Karpas-422 (cell line): ENCODE measurements around the gene ARHGEF4. TPM values are rescaled to one million over a fixed set of nuclear protein-coding genes. Genes with fewer than 3 reads are reported as not detected.

Experiments
- DNase-seq: peaks from one replicate; pipeline ENCODE4 v3.0.0-alpha.2; 2015
- H2AFZ ChIP-seq: fragments of 200-600 bp; sonication (generic); 2 replicates; pipeline ENCODE4 v1.6.1; 2014; ENCODE audit warnings: antibody characterized with exemption, low read length, mixed read lengths
- H3K27ac ChIP-seq: fragments of 200-600 bp; sonication (generic); 2 replicates; pipeline ENCODE4 v1.5.1; 2014; ENCODE audit warnings: mild to moderate bottlenecking, low read length, moderate library complexity
- H3K27me3 ChIP-seq: fragments of 200-600 bp; sonication (generic); 2 replicates; pipeline ENCODE4 v1.6.1; 2014; ENCODE audit warnings: low read length, mixed read lengths
- H3K36me3 ChIP-seq: fragments of 200-600 bp; sonication (generic); 2 replicates; pipeline ENCODE4 v1.6.1; 2014; ENCODE audit warnings: low read length, mixed read lengths; ENCODE audit not compliant: insufficient read depth
- H3K4me1 ChIP-seq: fragments of 200-600 bp; sonication (generic); 2 replicates; pipeline ENCODE4 v1.6.1; 2014; ENCODE audit warnings: mild to moderate bottlenecking, low read length, mixed read lengths
- H3K4me2 ChIP-seq: fragments of 200-600 bp; sonication (generic); 2 replicates; pipeline ENCODE4 v1.6.1; 2014; ENCODE audit warnings: low read length, low read depth, mild to moderate bottlenecking; ENCODE audit not compliant: poor library complexity, severe bottlenecking
- H3K4me3 ChIP-seq: fragments of 200-600 bp; sonication (generic); 2 replicates; pipeline ENCODE4 v1.5.1; 2014; ENCODE audit warnings: mild to moderate bottlenecking, antibody characterized with exemption, low read length, mixed read lengths
- H3K79me2 ChIP-seq: fragments of 200-600 bp; sonication (generic); 2 replicates; pipeline ENCODE4 v1.6.1; 2014; ENCODE audit warnings: mild to moderate bottlenecking, low read length, mixed read lengths
- H3K9ac ChIP-seq: fragments of 200-600 bp; sonication (generic); 2 replicates; pipeline ENCODE4 v1.6.0; 2014; ENCODE audit warnings: low read length
- H3K9me2 ChIP-seq: fragments of 200-600 bp; sonication (generic), shearing (Covaris generic); replicated peaks from 2 replicates; pipeline ENCODE4 v1.6.0; 2014; ENCODE audit warnings: mild to moderate bottlenecking, low read length, moderate library complexity; ENCODE audit not compliant: insufficient read depth
- H3K9me3 ChIP-seq: fragments of 300-700, 200-600 bp; sonication (generic); 2 replicates; pipeline ENCODE4 v1.6.1; 2014; ENCODE audit warnings: low read length, mixed read lengths
- H4K20me1 ChIP-seq: fragments of 200-600 bp; sonication (generic); 2 replicates; pipeline ENCODE4 v1.6.1; 2014; ENCODE audit warnings: mild to moderate bottlenecking, antibody characterized with exemption, low read length, low read depth; ENCODE audit not compliant: insufficient read depth
- total RNA-seq: library from RNA; depleted of rRNA; stranded (reverse); fragments of >200 nt; shearing (Covaris generic); gene quantifications from 2 replicates; pipeline ENCODE4 v1.2.3, GENCODE V29; 2014; ENCODE audit warnings: low replicate concordance

ARHGEF4 gene
- total RNA-seq, 1 experiment from 2014 or later = not detected

- Histone ChIP-seq H3K36me3 (no peaks in the 10 kb centered on the region), H4K20me1 (no peaks in the 10 kb centered on the region), H3K9me3 (no peaks in the 10 kb centered on the region), H2AFZ (peak overlapping the region; percentile 100), H3K9ac (peak overlapping the region; percentile 75), H3K4me2 (peak overlapping the region; percentile 85), H3K4me3 (peak overlapping the region; percentile 69), H3K27ac (no peak overlapping the region), H3K4me1 (peaks cover 6% of the 10 kb centered on the region), H3K79me2 (no peaks in the 10 kb centered on the region), H3K9me2 (no peaks in the 10 kb centered on the region), H3K27me3 (no peaks in the 10 kb centered on the region)
- peak; percentile 94 for DNase-seq
Observed at GRCh38 chr2:130797493-130798435, 39.0 kb upstream of the ARHGEF4 start.

- no peaks in the 10 kb centered on the region for H3K36me3 ChIP-seq
- no peaks in the 10 kb centered on the region for H3K9me2 ChIP-seq
- H3K9ac ChIP-seq = 0 out of 2 replicates have a peak overlapping the region, but pooled peaks have one; percentile 21
- DNase-seq = no peak
- no peaks in the 10 kb centered on the region for H3K27me3 ChIP-seq
- no peak overlapping the region for H3K27ac ChIP-seq
- no peak overlapping the region; the same call in 1 of the 2 replicates for H2AFZ ChIP-seq
- peak overlapping the region; percentile 85 for H3K4me2 ChIP-seq
- peak overlapping the region; percentile 69; the same call in 1 of the 2 replicates for H3K4me3 ChIP-seq
- no peaks in the 10 kb centered on the region for H3K9me3 ChIP-seq
- peaks cover 6% of the 10 kb centered on the region for H3K4me1 ChIP-seq
- no peaks in the 10 kb centered on the region for H4K20me1 ChIP-seq
- no peaks in the 10 kb centered on the region for H3K79me2 ChIP-seq
Observed at GRCh38 chr2:130798472-130799218, 38.1 kb upstream of the ARHGEF4 start.

- Histone ChIP-seq H3K36me3 (no peaks in the 10 kb centered on the region), H3K4me3 (no peak overlapping the region), H3K9me2 (no peaks in the 10 kb centered on the region), H2AFZ (no peak overlapping the region), H3K79me2 (no peaks in the 10 kb centered on the region), H4K20me1 (no peaks in the 10 kb centered on the region), H3K4me2 (no peak overlapping the region), H3K27me3 (no peaks in the 10 kb centered on the region), H3K9me3 (no peaks in the 10 kb centered on the region), H3K4me1 (peaks cover 6% of the 10 kb centered on the region), H3K9ac (no peak overlapping the region), H3K27ac (no peak overlapping the region)
- no peak for DNase-seq
Observed at GRCh38 chr2:130799295-130799694, 37.4 kb upstream of the ARHGEF4 start.

GRCh38 chr2:130805613-130806012, 31.1 kb upstream of the ARHGEF4 start:
- Histone ChIP-seq H3K4me2 (no peak overlapping the region), H3K9me3 (no peaks in the 10 kb centered on the region), H3K79me2 (no peaks in the 10 kb centered on the region), H3K36me3 (no peaks in the 10 kb centered on the region), H3K27ac (no peak overlapping the region), H3K9ac (no peak overlapping the region), H2AFZ (no peak overlapping the region), H3K27me3 (no peaks in the 10 kb centered on the region), H3K4me3 (no peak overlapping the region), H4K20me1 (no peaks in the 10 kb centered on the region), H3K9me2 (no peaks in the 10 kb centered on the region), H3K4me1 (no peaks in the 10 kb centered on the region)
- no peak for DNase-seq

GRCh38 chr2:130806370-130806769, 30.3 kb upstream of the ARHGEF4 start:
- no peaks in the 10 kb centered on the region for H4K20me1 ChIP-seq
- no peak for DNase-seq
- H3K9ac ChIP-seq = no peak overlapping the region
- H3K27ac ChIP-seq = no peak overlapping the region
- H3K9me3 ChIP-seq = no peaks in the 10 kb centered on the region
- H2AFZ ChIP-seq = no peak overlapping the region
- H3K79me2 ChIP-seq = no peaks in the 10 kb centered on the region
- no peak overlapping the region for H3K4me3 ChIP-seq
- no peaks in the 10 kb centered on the region for H3K4me1 ChIP-seq
- H3K27me3 ChIP-seq = no peaks in the 10 kb centered on the region
- H3K4me2 ChIP-seq = no peak overlapping the region
- H3K9me2 ChIP-seq = no peaks in the 10 kb centered on the region
- no peaks in the 10 kb centered on the region for H3K36me3 ChIP-seq

GRCh38 chr2:130807659-130808385, 28.9 kb upstream of the ARHGEF4 start:
- no peaks in the 10 kb centered on the region for H3K36me3 ChIP-seq
- no peaks in the 10 kb centered on the region for H4K20me1 ChIP-seq
- H2AFZ ChIP-seq = no peak overlapping the region
- H3K4me2 ChIP-seq = no peak overlapping the region
- no peaks in the 10 kb centered on the region for H3K9me3 ChIP-seq
- H3K9me2 ChIP-seq = no peaks in the 10 kb centered on the region
- no peaks in the 10 kb centered on the region for H3K79me2 ChIP-seq
- H3K27ac ChIP-seq = no peak overlapping the region
- no peak for DNase-seq
- no peak overlapping the region for H3K9ac ChIP-seq
- no peak overlapping the region for H3K4me3 ChIP-seq
- H3K27me3 ChIP-seq = no peaks in the 10 kb centered on the region
- H3K4me1 ChIP-seq = 0 out of 2 replicates have a peak, but pooled peaks cover 3% of the 10 kb centered on the region

GRCh38 chr2:130808482-130809268, 28.0 kb upstream of the ARHGEF4 start:
- Histone ChIP-seq H3K36me3 (no peaks in the 10 kb centered on the region), H4K20me1 (no peaks in the 10 kb centered on the region), H3K79me2 (no peaks in the 10 kb centered on the region), H3K4me3 (no peak overlapping the region), H3K9me2 (no peaks in the 10 kb centered on the region), H3K27ac (no peak overlapping the region), H3K9me3 (no peaks in the 10 kb centered on the region), H3K4me2 (no peak overlapping the region), H3K4me1 (0 out of 2 replicates have a peak, but pooled peaks cover 3% of the 10 kb centered on the region), H3K9ac (no peak overlapping the region), H2AFZ (no peak overlapping the region), H3K27me3 (no peaks in the 10 kb centered on the region)
- DNase-seq = no peak
